ENCODE data around the gene NEK1.
"Not testable (repeated sequence)": the region's sequence is repeated elsewhere in the genome, so short reads cannot be mapped to it uniquely, and the experiment has no call there.

Gene NEK1

GRCh38 chr4:169627307-169627706 lies 14.9 kb upstream of the NEK1 start:
- Histone ChIP-seq H3K9me2 (replicated peaks; ENCODE audit: low read depth, low read length) (no peaks in the 10 kb centered on the region), H2AFZ (ENCODE audit: low read length) (no peak overlapping the region), H3K4me2 (ENCODE audit: low read depth, low read length, poor library complexity, severe bottlenecking) (no peak overlapping the region), H3K36me3 (ENCODE audit: insufficient read depth, low read length) (no peaks in the 10 kb centered on the region), H3K27me3 (ENCODE audit: insufficient read depth, low read length, poor library complexity, severe bottlenecking) (no peaks in the 10 kb centered on the region), H3K79me2 (ENCODE audit: insufficient read depth, low read length) (peaks cover 12% of the 10 kb centered on the region; the same call in 1 of the 2 replicates), H3K9ac (ENCODE audit: low read depth, low read length, poor library complexity, severe bottlenecking) (no peak overlapping the region), H3F3A (ENCODE audit: low read depth) (0 out of 2 replicates have a peak, but pooled peaks cover 3% of the 10 kb centered on the region), H4K20me1 (ENCODE audit: insufficient read depth, low read length, poor library complexity, severe bottlenecking) (peaks cover 35% of the 10 kb centered on the region), H3K4me1 (ENCODE audit: insufficient read depth, low read length, poor library complexity, severe bottlenecking) (peaks cover 5% of the 10 kb centered on the region), H3K9me3 (ENCODE audit: insufficient read depth, low read depth, low read length) (no peaks in the 10 kb centered on the region), H3K4me3 (ENCODE audit: low read length, poor library complexity, severe bottlenecking) (no peak overlapping the region)
- TF ChIP-seq CTCF (conservative IDR thresholded peaks at IDR 0.05; ENCODE audit: low read length) (no peak), EZH2phosphoT487 (IDR thresholded peaks at IDR 0.05; ENCODE audit: borderline replicate concordance) (no peak)

GRCh38 chr4:169626331-169627282 lies 14.2 kb upstream of the NEK1 start:
- H3K9me3 ChIP-seq (ENCODE audit: insufficient read depth, low read depth, low read length), result no peaks in the 10 kb centered on the region
- peaks cover 42% of the 10 kb centered on the region for H4K20me1 ChIP-seq (ENCODE audit: insufficient read depth, low read length, poor library complexity, severe bottlenecking)
- no peak for TF ChIP-seq EZH2phosphoT487 (IDR thresholded peaks at IDR 0.05; ENCODE audit: borderline replicate concordance)
- no peak for TF ChIP-seq CTCF (conservative IDR thresholded peaks at IDR 0.05; ENCODE audit: low read length)
- no peak overlapping the region for H3K4me2 ChIP-seq (ENCODE audit: low read depth, low read length, poor library complexity, severe bottlenecking)
- H2AFZ ChIP-seq (ENCODE audit: low read length), result no peak overlapping the region
- 0 out of 2 replicates have a peak, but pooled peaks cover 3% of the 10 kb centered on the region for H3F3A ChIP-seq (ENCODE audit: low read depth)
- no peaks in the 10 kb centered on the region for H3K36me3 ChIP-seq (ENCODE audit: insufficient read depth, low read length)
- no peaks in the 10 kb centered on the region for H3K9me2 ChIP-seq (replicated peaks; ENCODE audit: low read depth, low read length)
- H3K4me1 ChIP-seq (ENCODE audit: insufficient read depth, low read length, poor library complexity, severe bottlenecking), result peaks cover 12% of the 10 kb centered on the region
- H3K9ac ChIP-seq (ENCODE audit: low read depth, low read length, poor library complexity, severe bottlenecking), result no peak overlapping the region
- no peaks in the 10 kb centered on the region for H3K27me3 ChIP-seq (ENCODE audit: insufficient read depth, low read length, poor library complexity, severe bottlenecking)
- peaks cover 19% of the 10 kb centered on the region for H3K79me2 ChIP-seq (ENCODE audit: insufficient read depth, low read length)
- H3K4me3 ChIP-seq (ENCODE audit: low read length, poor library complexity, severe bottlenecking), result no peak overlapping the region

GRCh38 chr4:169625886-169626285 lies 13.5 kb upstream of the NEK1 start:
- no peaks in the 10 kb centered on the region for H3K27me3 ChIP-seq (ENCODE audit: insufficient read depth, low read length, poor library complexity, severe bottlenecking)
- peaks cover 15% of the 10 kb centered on the region for H3K4me1 ChIP-seq (ENCODE audit: insufficient read depth, low read length, poor library complexity, severe bottlenecking)
- no peaks in the 10 kb centered on the region for H3K36me3 ChIP-seq (ENCODE audit: insufficient read depth, low read length)
- H3K4me3 ChIP-seq (ENCODE audit: low read length, poor library complexity, severe bottlenecking), result no peak overlapping the region
- H3K9ac ChIP-seq (ENCODE audit: low read depth, low read length, poor library complexity, severe bottlenecking), result no peak overlapping the region
- H3K4me2 ChIP-seq (ENCODE audit: low read depth, low read length, poor library complexity, severe bottlenecking), result no peak overlapping the region
- H3K9me3 ChIP-seq (ENCODE audit: insufficient read depth, low read depth, low read length), result no peaks in the 10 kb centered on the region
- H2AFZ ChIP-seq (ENCODE audit: low read length), result no peak overlapping the region
- 0 out of 2 replicates have a peak, but pooled peaks cover 3% of the 10 kb centered on the region for H3F3A ChIP-seq (ENCODE audit: low read depth)
- peaks cover 49% of the 10 kb centered on the region for H4K20me1 ChIP-seq (ENCODE audit: insufficient read depth, low read length, poor library complexity, severe bottlenecking)
- no peaks in the 10 kb centered on the region for H3K9me2 ChIP-seq (replicated peaks; ENCODE audit: low read depth, low read length)
- peaks cover 25% of the 10 kb centered on the region for H3K79me2 ChIP-seq (ENCODE audit: insufficient read depth, low read length)
- TF ChIP-seq EZH2phosphoT487 (IDR thresholded peaks at IDR 0.05; ENCODE audit: borderline replicate concordance) (no peak), CTCF (conservative IDR thresholded peaks at IDR 0.05; ENCODE audit: low read length) (no peak)

- H3F3A ChIP-seq (ENCODE audit: low read depth); H3K4me2 ChIP-seq (ENCODE audit: low read depth, low read length, poor library complexity, severe bottlenecking); H3K4me3 ChIP-seq (ENCODE audit: low read length, poor library complexity, severe bottlenecking); H3K9me3 ChIP-seq (ENCODE audit: insufficient read depth, low read depth, low read length); H3K27me3 ChIP-seq (ENCODE audit: insufficient read depth, low read length, poor library complexity, severe bottlenecking); H3K9me2 ChIP-seq (replicated peaks; ENCODE audit: low read depth, low read length); H2AFZ ChIP-seq (ENCODE audit: low read length); H3K9ac ChIP-seq (ENCODE audit: low read depth, low read length, poor library complexity, severe bottlenecking); H3K36me3 ChIP-seq (ENCODE audit: insufficient read depth, low read length): not testable (repeated sequence)
- Histone ChIP-seq H3K79me2 (ENCODE audit: insufficient read depth, low read length) (peaks cover 30% of the 10 kb centered on the region), H4K20me1 (ENCODE audit: insufficient read depth, low read length, poor library complexity, severe bottlenecking) (peaks cover 52% of the 10 kb centered on the region), H3K4me1 (ENCODE audit: insufficient read depth, low read length, poor library complexity, severe bottlenecking) (peaks cover 20% of the 10 kb centered on the region)
These were observed 11.6 kb upstream of the NEK1 start for GRCh38 chr4:169624012-169624411.

Data from Loucy (cell line).